Measurements from ENCODE around the gene GPR65. TPM values are rescaled to one million over a fixed set of nuclear protein-coding genes. Genes with fewer than 3 reads are reported as not detected.

GPR65 gene
- total RNA-seq, 1 experiment from 2014 or later = not detected

DNA sequence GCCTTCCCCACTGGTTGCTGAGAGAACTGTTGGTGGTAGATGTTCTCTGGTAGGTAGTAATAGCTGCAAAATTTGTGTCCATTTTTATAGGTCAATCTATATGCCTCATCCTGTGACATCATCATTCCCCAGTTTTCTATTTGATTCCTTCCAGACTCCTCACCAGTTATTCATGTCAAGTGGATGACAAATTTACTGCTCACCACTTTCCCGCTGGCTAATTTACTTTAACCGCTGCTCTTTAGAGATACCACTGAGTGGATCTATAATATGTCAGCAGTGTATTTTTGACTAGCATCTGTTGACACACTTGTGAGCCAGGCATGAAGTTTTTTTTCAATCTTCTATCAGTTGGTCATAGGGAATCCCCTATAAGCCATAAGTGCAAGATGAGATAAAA, 24.6 kb downstream of the GPR65 start:
- no peak for DNase-seq
- Histone ChIP-seq H3K23ac (ENCODE audit: insufficient read length, low read depth, low read length) (no peak overlapping the region), H2AK5ac (ENCODE audit: insufficient read length, low read length) (no peak overlapping the region), H3K4ac (ENCODE audit: low read depth, low read length) (no peak overlapping the region), H3K56ac (ENCODE audit: insufficient read length, low read depth, low read length) (no peak overlapping the region), H3K4me1 (ENCODE audit: insufficient read depth, low read length) (no peaks in the 10 kb centered on the region), H3K4me2 (ENCODE audit: insufficient read depth, insufficient read length, low read length) (no peak overlapping the region), H3K27ac (ENCODE audit: insufficient read length, low read depth, low read length) (no peak overlapping the region), H2AFZ (ENCODE audit: low read length) (no peak overlapping the region), H2BK12ac (ENCODE audit: insufficient read length, low read depth, low read length) (no peak overlapping the region), H2BK120ac (ENCODE audit: low read depth, low read length, poor library complexity, severe bottlenecking) (no peak overlapping the region), H3K9me3 (ENCODE audit: control insufficient read depth, low read depth, low read length) (no peaks in the 10 kb centered on the region), H3K9ac (ENCODE audit: extremely low read depth, insufficient read length, low read length) (no peak overlapping the region), H4K91ac (ENCODE audit: insufficient read length, low read depth, low read length) (no peak overlapping the region), H3K14ac (ENCODE audit: insufficient read depth, low read length) (no peak overlapping the region), H2BK5ac (ENCODE audit: insufficient read length, low read length) (no peak overlapping the region), H2BK20ac (ENCODE audit: low read depth, low read length, poor library complexity, severe bottlenecking) (no peak overlapping the region), H4K20me1 (ENCODE audit: control insufficient read depth, insufficient read depth, insufficient read length) (no peaks in the 10 kb centered on the region), H3K27me3 (ENCODE audit: insufficient read depth, low read length) (no peaks in the 10 kb centered on the region), H3K79me2 (ENCODE audit: insufficient read depth, low read length) (no peaks in the 10 kb centered on the region), H2BK15ac (ENCODE audit: low read depth, low read length) (no peak overlapping the region), H3T11ph (ENCODE audit: low read length) (no peak overlapping the region), H4K5ac (ENCODE audit: insufficient read length, low read depth, low read length) (no peak overlapping the region), H3K18ac (ENCODE audit: insufficient read length, low read depth, low read length) (no peak overlapping the region), H4K8ac (replicated peaks; ENCODE audit: insufficient read length, low read depth, low read length) (no peak overlapping the region), H3K23me2 (ENCODE audit: insufficient read length, low read depth, low read length, poor library complexity, severe bottlenecking) (no peaks in the 10 kb centered on the region), H3K79me1 (ENCODE audit: insufficient read depth, low read depth, low read length, poor library complexity, severe bottlenecking) (no peaks in the 10 kb centered on the region)
- no CpG with 5 or more reads among the region's 2 CpGs for WGBS (ENCODE audit: extremely low coverage, insufficient read length, low lambda C conversion rate)
- H3K4me1 Mint-ChIP-seq = peaks cover 5 to 6% of the 10 kb centered on the region in 2 experiments; a peak in 3 of 4 replicates
- H3K36me3 Mint-ChIP-seq (ENCODE audit: insufficient read depth in 1 of 3, low read depth in 3 of 3) = no peaks in the 10 kb centered on the region; a peak in 1 of 7 replicates
- H3K4me3 Mint-ChIP-seq = no peak overlapping the region
- H3K27ac Mint-ChIP-seq = no peak overlapping the region
- H3K27me3 Mint-ChIP-seq (ENCODE audit: low read depth) = no peaks in the 10 kb centered on the region
- TF ChIP-seq, protein P1, sequence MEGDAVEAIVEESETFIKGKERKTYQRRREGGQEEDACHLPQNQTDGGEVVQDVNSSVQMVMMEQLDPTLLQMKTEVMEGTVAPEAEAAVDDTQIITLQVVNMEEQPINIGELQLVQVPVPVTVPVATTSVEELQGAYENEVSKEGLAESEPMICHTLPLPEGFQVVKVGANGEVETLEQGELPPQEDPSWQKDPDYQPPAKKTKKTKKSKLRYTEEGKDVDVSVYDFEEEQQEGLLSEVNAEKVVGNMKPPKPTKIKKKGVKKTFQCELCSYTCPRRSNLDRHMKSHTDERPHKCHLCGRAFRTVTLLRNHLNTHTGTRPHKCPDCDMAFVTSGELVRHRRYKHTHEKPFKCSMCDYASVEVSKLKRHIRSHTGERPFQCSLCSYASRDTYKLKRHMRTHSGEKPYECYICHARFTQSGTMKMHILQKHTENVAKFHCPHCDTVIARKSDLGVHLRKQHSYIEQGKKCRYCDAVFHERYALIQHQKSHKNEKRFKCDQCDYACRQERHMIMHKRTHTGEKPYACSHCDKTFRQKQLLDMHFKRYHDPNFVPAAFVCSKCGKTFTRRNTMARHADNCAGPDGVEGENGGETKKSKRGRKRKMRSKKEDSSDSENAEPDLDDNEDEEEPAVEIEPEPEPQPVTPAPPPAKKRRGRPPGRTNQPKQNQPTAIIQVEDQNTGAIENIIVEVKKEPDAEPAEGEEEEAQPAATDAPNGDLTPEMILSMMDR (conservative IDR thresholded peaks at IDR 0.05) = no peak
- H3K9me3 Mint-ChIP-seq = no peaks in the 10 kb centered on the region
